HG02678 (cell line): ENCODE results near the gene ANKFN1.

Experiments
- ATAC-seq: cut with Tn5 transposase; IDR thresholded peaks from one replicate; pipeline ENCODE4 v1.9.1; 2021; ENCODE audit warnings: mild to moderate bottlenecking, moderate library complexity; ENCODE audit not compliant: unreplicated experiment

Gene ANKFN1

GRCh38 chr17:56175299-56175955 lies 22.2 kb downstream of the ANKFN1 start:
- no peak for ATAC-seq

- no peak for ATAC-seq
Measured at GRCh38 chr17:56176091-56176490, 22.8 kb downstream of the ANKFN1 start.

- no peak for ATAC-seq
Measured at GRCh38 chr17:56177361-56177760, 24.1 kb downstream of the ANKFN1 start.

GRCh38 chr17:56178203-56178602 lies 24.9 kb downstream of the ANKFN1 start:
- ATAC-seq, result no peak

- ATAC-seq, result no peak
Measured at GRCh38 chr17:56182081-56182480, 28.8 kb downstream of the ANKFN1 start.

- ATAC-seq, result no peak
Measured at GRCh38 chr17:56184650-56185049, 31.4 kb downstream of the ANKFN1 start.

- no peak for ATAC-seq
Measured at GRCh38 chr17:56185491-56186221, 32.4 kb downstream of the ANKFN1 start.

GRCh38 chr17:56186222-56186786 lies 33.0 kb downstream of the ANKFN1 start:
- no peak for ATAC-seq

- no peak for ATAC-seq
Measured at GRCh38 chr17:56203430-56203829, 50.2 kb downstream of the ANKFN1 start.

- ATAC-seq, result no peak
Measured at GRCh38 chr17:56206351-56206750, 53.1 kb downstream of the ANKFN1 start.

GRCh38 chr17:56213031-56213430 lies 59.8 kb downstream of the ANKFN1 start:
- ATAC-seq, result no peak

- no peak for ATAC-seq
Measured at GRCh38 chr17:56217921-56218320, 64.6 kb downstream of the ANKFN1 start.

- ATAC-seq, result no peak
Measured at GRCh38 chr17:56222255-56222654, 69.0 kb downstream of the ANKFN1 start.

- ATAC-seq, result no peak
Measured at GRCh38 chr17:56230660-56231059, 77.4 kb downstream of the ANKFN1 start.

GRCh38 chr17:56231252-56231651 lies 78.0 kb downstream of the ANKFN1 start:
- ATAC-seq, result no peak

GRCh38 chr17:56231693-56232092 lies 78.4 kb downstream of the ANKFN1 start:
- ATAC-seq, result no peak

- ATAC-seq, result no peak
Measured at GRCh38 chr17:56244268-56244890, 91.1 kb downstream of the ANKFN1 start.

- ATAC-seq, result no peak
Measured at GRCh38 chr17:56247816-56248215, 94.5 kb downstream of the ANKFN1 start.

GRCh38 chr17:56257075-56257474 lies 103.8 kb downstream of the ANKFN1 start:
- no peak for ATAC-seq

GRCh38 chr17:56260376-56261002 lies 107.2 kb downstream of the ANKFN1 start:
- ATAC-seq, result no peak

GRCh38 chr17:56262803-56263202 lies 109.5 kb downstream of the ANKFN1 start:
- no peak for ATAC-seq
